Glutamatergic neuron (in vitro differentiated cells): Measurements from ENCODE around the gene KCNMA1. TPM values are rescaled to one million over a fixed set of nuclear protein-coding genes. Genes with fewer than 3 reads are reported as not detected.

ENCODE experiments used
- DNase-seq: peaks from one replicate; pipeline ENCODE4 v3.0.0; 2022
- H3K27ac Mint-ChIP-seq: one replicate; pipeline ENCODE4 v1.8.0; 2020; ENCODE audit warnings: mild to moderate bottlenecking, mixed read lengths, inconsistent platforms; ENCODE audit not compliant: unreplicated experiment
- H3K27me3 Mint-ChIP-seq: one replicate; pipeline ENCODE4 v1.8.0; 2020; ENCODE audit warnings: mild to moderate bottlenecking, moderate library complexity, mixed read lengths, inconsistent platforms; ENCODE audit not compliant: unreplicated experiment
- H3K36me3 Mint-ChIP-seq: one replicate; pipeline ENCODE4 v1.8.0; 2020; ENCODE audit warnings: mild to moderate bottlenecking, mixed read lengths, inconsistent platforms; ENCODE audit not compliant: unreplicated experiment
- H3K4me1 Mint-ChIP-seq: one replicate; pipeline ENCODE4 v1.8.0; 2020; ENCODE audit warnings: mild to moderate bottlenecking, low read depth, mixed read lengths, inconsistent platforms; ENCODE audit not compliant: unreplicated experiment
- H3K4me3 Mint-ChIP-seq: one replicate; pipeline ENCODE4 v1.8.0; 2020; ENCODE audit warnings: mild to moderate bottlenecking, mixed read lengths, inconsistent platforms; ENCODE audit not compliant: unreplicated experiment
- H3K9me3 Mint-ChIP-seq: one replicate; pipeline ENCODE4 v1.8.0; 2020; ENCODE audit warnings: mild to moderate bottlenecking, moderate library complexity, mixed read lengths, inconsistent platforms; ENCODE audit not compliant: unreplicated experiment
- CTCF ChIP-seq: fragments of 200-600 bp; sonication (generic); IDR thresholded peaks from one replicate; pipeline ENCODE4 v1.5.0; 2021; ENCODE audit not compliant: partially characterized antibody, unreplicated experiment
- total RNA-seq: library from RNA; stranded (reverse); fragmentation: NEBNext Ultra II Directional; extraction: Animal tissue kit (Norgen Biotek cat#: 25700); gene quantifications from one replicate; pipeline ENCODE4 v1.2.1, GENCODE V29; 2021; ENCODE audit not compliant: unreplicated experiment

KCNMA1 gene
- total RNA-seq, 1 donor from 2014 or later = 3.2 TPM

- Mint-ChIP-seq H3K36me3 (peaks cover 3% of the 10 kb centered on the region), H3K4me1 (peaks cover 7% of the 10 kb centered on the region), H3K27me3 (peaks cover 8% of the 10 kb centered on the region), H3K4me3 (no peak overlapping the region), H3K9me3 (peaks cover 5% of the 10 kb centered on the region), H3K27ac (no peak overlapping the region)
- no peak for DNase-seq
- TF ChIP-seq CTCF = no peak
These were observed 229.3 kb downstream of the KCNMA1 start for GRCh38 chr10:77408259-77408658.

GRCh38 chr10:77406764-77407430 lies 230.7 kb downstream of the KCNMA1 start:
- H3K9me3 Mint-ChIP-seq = peaks cover 5% of the 10 kb centered on the region
- TF ChIP-seq CTCF = no peak
- H3K36me3 Mint-ChIP-seq = peaks cover 3% of the 10 kb centered on the region
- peaks cover 8% of the 10 kb centered on the region for H3K27me3 Mint-ChIP-seq
- DNase-seq = no peak
- no peak overlapping the region for H3K27ac Mint-ChIP-seq
- H3K4me3 Mint-ChIP-seq = no peak overlapping the region
- H3K4me1 Mint-ChIP-seq = peaks cover 7% of the 10 kb centered on the region

- Mint-ChIP-seq H3K4me3 (no peak overlapping the region), H3K9me3 (peaks cover 5% of the 10 kb centered on the region), H3K4me1 (peaks cover 5% of the 10 kb centered on the region), H3K27me3 (peaks cover 6% of the 10 kb centered on the region), H3K36me3 (peaks cover 3% of the 10 kb centered on the region), H3K27ac (no peak overlapping the region)
- peak; percentile 70 for DNase-seq
- no peak for TF ChIP-seq CTCF
These were observed 231.8 kb downstream of the KCNMA1 start for GRCh38 chr10:77405771-77406241.

- peaks cover 3% of the 10 kb centered on the region for H3K9me3 Mint-ChIP-seq
- no peak for TF ChIP-seq CTCF
- H3K4me3 Mint-ChIP-seq = no peak overlapping the region
- H3K36me3 Mint-ChIP-seq = peaks cover 3% of the 10 kb centered on the region
- peaks cover 4% of the 10 kb centered on the region for H3K27me3 Mint-ChIP-seq
- peaks cover 4% of the 10 kb centered on the region for H3K4me1 Mint-ChIP-seq
- no peak overlapping the region for H3K27ac Mint-ChIP-seq
- no peak for DNase-seq
These were observed 232.8 kb downstream of the KCNMA1 start for GRCh38 chr10:77404810-77405209.

- Mint-ChIP-seq H3K27me3 (peaks cover 4% of the 10 kb centered on the region), H3K4me3 (no peak overlapping the region), H3K4me1 (peaks cover 5% of the 10 kb centered on the region), H3K27ac (no peak overlapping the region), H3K9me3 (peaks cover 3% of the 10 kb centered on the region), H3K36me3 (peaks cover 3% of the 10 kb centered on the region)
- TF ChIP-seq CTCF = no peak
- no peak for DNase-seq
These were observed 233.8 kb downstream of the KCNMA1 start for GRCh38 chr10:77403761-77404160.
